GM21786 (cell line): ENCODE results near the gene SMC5.
"Not testable (repeated sequence)": the region's sequence is repeated elsewhere in the genome, so short reads cannot be mapped to it uniquely, and the experiment has no call there.

ENCODE experiments used
- ATAC-seq: cut with Tn5 transposase; IDR thresholded peaks from one replicate; pipeline ENCODE4 v1.9.1; 2021; ENCODE audit not compliant: unreplicated experiment

Gene SMC5

DNA sequence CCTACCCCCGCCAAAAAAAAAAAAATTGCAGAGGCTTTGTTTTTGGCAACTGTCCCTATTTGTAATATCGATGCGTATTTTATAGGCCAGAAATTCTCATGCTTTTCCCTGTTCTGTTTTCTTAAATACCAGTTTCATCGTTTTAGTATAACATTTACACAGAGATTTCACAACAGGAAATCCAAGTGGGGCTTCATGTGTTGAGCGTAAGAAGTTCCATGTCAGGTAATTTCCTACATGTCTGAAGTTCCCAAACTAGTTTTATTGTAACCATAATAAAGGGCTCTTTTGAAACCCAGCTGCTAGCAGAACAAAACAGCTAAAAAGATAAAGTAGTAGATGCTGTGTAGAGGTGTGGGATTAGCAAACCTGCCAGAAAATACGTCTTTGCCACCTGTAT lies 4.2 kb downstream of the SMC5 start:
- no peak for ATAC-seq

DNA sequence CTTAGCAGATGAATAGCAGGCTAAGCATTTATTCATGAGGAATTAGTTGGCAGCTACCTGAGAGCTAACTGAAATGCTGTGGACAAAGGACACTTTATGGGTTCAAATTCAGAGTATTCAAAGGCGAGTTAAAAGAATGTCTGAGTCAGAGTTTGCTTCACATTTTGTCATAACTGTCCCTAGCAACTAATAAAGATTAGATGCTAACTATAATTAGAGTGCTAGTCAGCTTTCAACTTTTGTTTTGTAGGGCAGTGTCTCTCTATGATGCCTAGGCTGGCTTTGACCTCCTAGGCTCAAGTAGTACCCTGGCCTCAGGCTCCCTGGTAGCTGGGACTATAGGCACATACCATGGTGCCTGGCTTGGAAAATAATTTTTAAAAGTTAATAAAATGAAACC lies 4.6 kb downstream of the SMC5 start:
- ATAC-seq = no peak

DNA sequence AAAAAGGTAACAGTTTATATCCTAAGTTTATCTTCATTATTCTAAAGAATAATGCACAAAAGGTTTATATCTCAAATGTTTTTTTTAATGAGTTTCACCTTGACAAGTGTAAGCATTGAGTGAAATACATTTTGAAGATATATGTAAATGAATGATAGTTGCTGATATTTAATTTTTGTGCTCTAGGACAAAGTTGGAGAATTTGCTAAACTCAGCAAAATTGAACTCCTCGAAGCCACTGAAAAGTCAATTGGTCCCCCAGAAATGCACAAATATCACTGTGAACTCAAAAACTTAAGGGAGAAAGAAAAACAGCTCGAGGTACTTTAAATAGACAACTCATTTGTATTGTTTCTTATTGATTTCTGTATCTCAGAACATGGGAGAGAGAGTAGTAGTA lies 19.5 kb downstream of the SMC5 start:
- ATAC-seq = no peak

- no peak for ATAC-seq
Observed at GRCh38 chr9:70283848-70284247, 25.1 kb downstream of the SMC5 start.

DNA sequence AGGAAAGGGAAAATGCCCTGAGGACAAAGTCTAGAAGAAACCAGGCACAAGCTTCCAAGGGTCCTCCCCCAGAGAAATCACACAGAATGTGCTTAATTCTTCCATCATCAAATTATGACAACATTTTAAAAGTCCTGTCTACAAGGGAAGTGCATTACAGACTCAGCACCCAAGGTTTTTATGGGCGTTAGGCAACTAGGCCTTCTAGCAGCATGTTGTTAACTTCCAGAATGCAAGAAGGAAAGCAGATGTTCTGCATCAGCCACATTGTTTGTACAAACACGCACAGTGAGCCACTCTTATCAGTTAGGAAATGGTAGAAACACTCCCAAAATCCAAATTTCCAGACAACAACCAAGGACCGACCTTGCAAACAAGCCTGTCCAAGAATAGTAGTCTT lies 26.5 kb downstream of the SMC5 start:
- ATAC-seq = no peak

DNA sequence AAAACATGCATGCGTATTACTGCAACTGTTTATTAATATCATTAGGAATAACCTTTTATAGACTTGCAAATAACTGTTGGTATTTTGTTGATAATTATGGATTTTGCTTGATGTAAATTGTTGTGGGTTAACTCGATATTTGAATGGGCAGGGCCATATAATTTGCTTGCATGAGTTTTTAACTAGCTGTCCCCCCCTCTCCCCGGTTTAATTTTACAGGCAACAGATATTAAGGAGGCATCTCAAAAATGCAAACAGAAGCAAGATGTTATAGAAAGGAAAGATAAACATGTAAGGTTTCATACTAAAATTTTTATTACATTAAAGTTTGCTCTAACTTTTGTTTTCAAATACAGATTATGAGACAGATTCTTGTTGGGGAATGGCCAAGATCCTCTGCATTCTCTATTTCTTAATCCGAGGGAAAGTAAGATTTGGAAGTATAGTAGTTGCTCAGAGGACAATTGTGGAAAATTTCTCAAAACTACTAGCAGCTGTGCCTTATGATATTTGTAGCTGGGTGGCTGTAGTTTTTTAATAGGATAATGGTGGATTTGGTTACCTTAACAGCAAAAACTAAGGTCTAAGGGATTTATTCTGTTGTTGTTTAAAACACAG lies 27.3 kb downstream of the SMC5 start:
- ATAC-seq = no peak

DNA sequence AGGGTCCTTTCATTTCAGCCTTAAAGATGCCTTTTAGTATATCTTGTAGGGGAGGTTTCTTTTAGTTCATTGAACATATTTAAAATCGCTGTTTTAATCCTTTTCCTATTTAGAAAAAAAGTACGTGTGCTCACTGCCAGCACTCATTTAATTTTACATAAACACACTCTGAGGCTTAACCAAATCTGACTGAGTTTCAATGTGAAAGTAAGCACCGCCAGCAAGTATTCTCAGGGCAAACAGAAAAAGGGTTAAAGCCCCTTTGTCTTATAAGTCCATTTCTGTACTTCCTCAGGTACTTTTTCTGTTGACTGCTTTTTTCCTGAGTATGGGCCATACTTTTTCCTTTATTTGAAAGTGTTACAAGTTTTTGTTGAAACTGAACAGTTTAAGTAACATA lies 31.8 kb downstream of the SMC5 start:
- no peak for ATAC-seq

- ATAC-seq = no peak
Observed at GRCh38 chr9:70291446-70291845, 32.7 kb downstream of the SMC5 start.

GRCh38 chr9:70292253-70292652 lies 33.5 kb downstream of the SMC5 start:
- no peak for ATAC-seq

DNA sequence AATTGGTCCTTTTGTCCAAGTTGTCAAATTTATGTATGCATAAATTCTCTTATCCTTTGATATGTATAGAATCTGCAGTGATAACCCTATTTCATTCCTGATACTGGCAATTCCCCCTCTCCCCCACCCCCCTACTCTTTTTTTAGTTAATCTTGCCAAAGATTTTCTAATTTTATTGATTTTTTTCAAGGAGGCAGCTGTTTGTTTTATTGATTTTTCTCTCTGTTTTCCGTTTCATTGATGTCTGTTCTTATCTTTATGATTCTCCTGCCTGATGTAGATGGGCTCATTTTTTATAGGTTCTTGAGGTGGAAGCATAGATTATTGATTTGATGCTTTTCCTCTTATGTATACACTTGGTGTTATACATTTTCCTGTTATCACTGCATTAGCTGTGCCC lies 34.4 kb downstream of the SMC5 start:
- no peak for ATAC-seq

DNA sequence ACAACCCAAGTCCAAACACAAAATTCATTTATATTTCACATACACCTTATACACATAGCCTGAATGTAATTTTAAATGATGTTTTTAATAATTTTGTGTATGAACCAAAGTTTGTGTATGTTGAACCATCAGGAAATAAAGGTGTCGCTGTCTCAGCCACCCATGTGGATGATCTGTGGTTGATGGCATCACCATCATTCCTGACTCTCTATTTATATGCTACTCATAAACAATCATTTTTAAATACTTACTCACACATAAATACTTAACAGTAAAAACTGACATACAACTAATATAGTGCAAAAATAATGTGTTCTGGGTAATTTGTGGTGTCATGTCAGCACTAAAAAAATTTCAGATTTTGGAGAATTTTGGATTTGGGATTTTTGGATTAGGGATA lies 38.4 kb downstream of the SMC5 start:
- ATAC-seq = no peak

DNA sequence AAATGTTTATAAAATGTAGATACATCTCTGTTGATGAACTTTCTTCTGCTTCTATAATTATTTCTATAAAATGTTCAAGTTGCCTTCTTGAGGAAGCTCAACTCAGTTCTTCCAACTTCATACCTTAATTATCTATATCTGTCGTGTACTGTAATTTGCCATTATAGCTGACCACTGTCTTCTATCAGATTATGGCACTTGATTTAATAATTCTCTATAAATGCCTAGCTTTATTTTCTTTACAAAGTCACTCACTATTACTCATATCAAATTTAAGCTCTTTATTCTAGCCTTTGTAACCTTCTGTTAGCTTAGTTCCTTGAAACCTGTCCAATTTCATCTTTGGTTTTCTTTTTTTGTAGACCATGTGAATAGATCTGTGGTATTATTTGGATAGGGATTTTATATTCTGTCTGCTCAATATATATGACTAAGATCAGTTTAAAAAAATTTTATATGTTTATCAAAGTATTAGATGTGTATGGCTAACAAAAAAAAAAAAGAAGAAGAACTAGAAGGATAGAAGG lies 39.5 kb downstream of the SMC5 start:
- ATAC-seq = no peak

GRCh38 chr9:70303268-70303667 lies 44.5 kb downstream of the SMC5 start:
- no peak for ATAC-seq

- no peak for ATAC-seq
Observed at GRCh38 chr9:70304810-70305209, 46.0 kb downstream of the SMC5 start.

GRCh38 chr9:70315389-70315788 lies 56.6 kb downstream of the SMC5 start:
- ATAC-seq = no peak

- no peak for ATAC-seq
Observed at GRCh38 chr9:70318002-70318401, 59.2 kb downstream of the SMC5 start.

DNA sequence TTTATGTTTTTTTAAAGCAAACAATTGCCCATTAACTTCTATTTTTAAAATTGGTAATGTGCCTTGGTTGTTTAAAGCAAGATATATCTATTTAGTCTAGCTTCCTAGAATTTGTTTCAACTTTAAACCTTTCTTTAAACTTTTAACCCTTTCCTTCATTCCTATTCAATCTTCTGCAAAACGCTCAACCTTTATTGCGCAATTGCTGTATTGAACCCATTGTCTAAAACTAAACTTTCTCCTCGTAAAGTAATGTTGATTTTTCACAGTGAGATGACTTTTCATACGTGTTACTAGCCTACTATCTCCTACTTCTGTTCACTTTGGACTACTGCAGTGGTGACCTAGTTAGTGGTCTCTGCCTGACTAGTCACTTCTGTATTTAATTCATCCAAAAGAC lies 63.3 kb downstream of the SMC5 start:
- ATAC-seq = no peak

DNA sequence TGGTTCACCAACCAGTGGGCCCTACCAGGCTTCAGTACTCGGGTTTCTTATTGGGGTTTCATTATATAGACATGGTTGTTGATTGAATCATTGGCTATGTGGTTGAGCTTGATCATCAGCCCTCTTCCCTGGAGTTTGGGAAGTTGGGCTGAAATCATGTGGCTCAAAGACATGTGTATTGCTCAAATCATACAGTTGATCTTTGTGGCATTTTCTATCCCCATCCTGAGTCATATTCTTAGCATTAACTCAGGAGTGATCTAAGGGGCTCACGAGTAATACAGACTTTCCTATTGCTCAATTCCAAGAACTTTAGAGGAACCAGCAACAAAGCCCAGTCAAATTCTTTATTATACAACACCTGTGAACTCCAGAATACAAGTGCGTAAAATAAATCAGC lies 66.2 kb downstream of the SMC5 start:
- no peak for ATAC-seq

DNA sequence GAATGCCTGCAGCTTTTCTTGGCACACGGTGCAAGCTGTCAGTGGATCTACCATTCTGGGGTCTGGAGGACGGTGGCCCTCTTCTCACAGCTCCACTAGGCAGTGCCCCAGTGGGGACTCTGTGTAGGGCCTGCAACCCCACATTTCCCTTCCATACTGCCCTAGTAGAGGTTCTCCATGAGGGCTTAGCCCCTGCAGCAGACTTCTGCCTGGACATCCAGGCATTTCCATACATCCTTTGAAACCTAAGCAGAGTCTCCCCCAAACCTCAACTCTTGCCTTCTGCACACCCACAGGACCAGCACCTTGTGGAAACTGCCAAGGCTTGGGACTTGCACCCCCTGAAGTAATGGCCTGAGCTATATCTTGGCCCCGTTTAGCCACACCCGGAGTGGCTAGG lies 69.8 kb downstream of the SMC5 start:
- not testable (repeated sequence) for ATAC-seq

GRCh38 chr9:70340572-70340971 lies 81.8 kb downstream of the SMC5 start:
- no peak for ATAC-seq

- ATAC-seq = no peak
Observed at GRCh38 chr9:70347046-70347445, 88.3 kb downstream of the SMC5 start.

DNA sequence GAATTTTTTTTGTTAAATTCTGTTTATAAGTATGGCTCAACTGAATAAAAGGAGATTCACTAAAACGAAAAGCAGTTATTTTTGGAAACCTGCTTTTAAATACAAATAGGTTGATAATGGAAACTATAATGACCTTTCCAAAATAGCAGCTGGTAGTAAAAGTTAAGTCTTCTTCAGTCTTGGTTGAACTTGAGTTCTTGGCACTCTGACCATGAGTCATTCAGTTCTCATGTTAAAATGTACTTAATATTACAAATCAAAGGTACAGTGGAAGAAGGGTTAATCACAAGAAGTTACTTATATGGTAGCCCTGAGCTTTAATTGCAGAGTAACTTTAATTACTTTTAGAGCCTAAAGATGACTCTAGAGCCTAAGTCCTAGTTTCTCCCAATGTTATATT lies 93.6 kb downstream of the SMC5 start:
- no peak for ATAC-seq

DNA sequence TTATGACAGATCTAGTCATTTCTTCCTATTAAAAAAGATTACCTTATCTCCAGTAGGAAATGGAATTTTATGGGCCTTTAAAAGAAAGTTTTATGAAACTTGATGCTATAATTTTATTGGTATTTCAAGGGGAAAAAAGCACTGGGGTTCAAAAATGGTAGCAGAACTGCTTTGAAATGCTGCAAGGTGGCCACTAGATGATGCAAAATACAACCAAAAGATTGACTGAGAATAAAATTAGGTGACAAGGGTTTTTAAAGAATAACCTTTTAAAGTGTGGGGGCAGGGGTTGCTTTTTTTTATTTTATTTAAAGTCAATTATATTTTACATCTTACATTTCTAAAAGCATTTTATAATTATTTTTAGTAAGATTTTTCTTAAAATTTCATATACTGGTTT lies 94.0 kb downstream of the SMC5 start:
- ATAC-seq = no peak
